GM12892 (cell line): ENCODE measurements around the gene CENPO.

Source experiments
- POLR2AphosphoS5 ChIP-seq: IDR thresholded peaks from 2 replicates; pipeline ENCODE4 v1.6.1; 2011; ENCODE audit warnings: low read depth, low read length, control low read depth
- TAF1 ChIP-seq: IDR thresholded peaks from 2 replicates; pipeline ENCODE4 v1.6.1; 2011; ENCODE audit warnings: low read depth, mild to moderate bottlenecking, control low read depth, low read length, borderline replicate concordance

DNA sequence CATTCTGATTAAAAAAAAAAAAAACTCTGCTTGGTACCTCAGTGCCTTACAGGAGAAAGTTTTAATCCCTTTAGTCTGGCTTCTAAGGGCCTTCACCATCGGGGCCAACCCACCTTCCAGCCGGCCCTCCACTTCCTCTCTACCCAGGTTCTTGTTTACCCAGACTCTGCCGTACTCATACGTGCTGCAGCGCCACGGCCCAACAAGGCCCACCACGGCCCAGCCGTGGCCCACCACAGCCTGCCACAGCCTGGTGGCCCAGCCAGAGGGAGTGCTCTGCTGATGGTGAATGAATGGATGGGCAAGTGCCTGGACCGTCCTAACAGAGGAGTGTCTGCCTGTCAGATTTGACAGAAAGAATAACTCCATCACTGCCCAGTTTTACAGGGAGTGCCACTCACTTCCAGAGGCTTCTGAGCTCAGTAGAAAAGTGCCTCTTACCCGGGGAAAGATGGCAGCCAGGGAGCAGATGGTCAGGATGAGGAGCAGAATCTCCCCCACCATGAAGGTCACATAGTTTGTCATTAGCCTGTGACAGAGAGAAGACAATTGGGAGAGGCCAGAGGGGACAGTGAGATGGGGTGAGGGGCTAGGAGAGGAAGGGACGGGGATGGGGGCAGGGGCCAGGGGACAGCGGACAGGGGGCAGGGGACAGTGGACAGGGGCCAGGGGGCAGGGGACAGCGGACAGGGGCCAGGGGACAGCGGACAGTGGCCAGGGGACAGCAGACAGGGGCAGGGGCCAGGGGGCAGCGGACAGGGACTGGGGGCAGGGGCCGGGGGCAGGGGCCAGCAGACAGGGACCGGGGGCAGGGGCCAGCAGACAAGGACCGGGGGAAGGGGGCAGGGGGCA, 38.2 kb downstream of the CENPO start:
- TF ChIP-seq TAF1 (no peak), POLR2AphosphoS5 (no peak)
